WTC11 (cell line): Measurements from ENCODE around the gene SYTL2. TPM values are rescaled to one million over a fixed set of nuclear protein-coding genes. Genes with fewer than 3 reads are reported as not detected.

ENCODE experiments used
- ATAC-seq: fragments of 200-7000 bp; cut with Tn5 transposase; 2 replicates; pipeline ENCODE4 v1.10.0; 2021; ENCODE audit warnings: mild to moderate bottlenecking, moderate library complexity
- CTCF ChIA-PET: fragments of 300-600 bp; sonication (Branson Sonifier 250); formaldehyde crosslinking; loops from one replicate; lab custom pipeline; 2021; ENCODE audit warnings: antibody characterized with exemption; lab: Charles Lee
- POLR2A ChIA-PET: fragments of 350-600 bp; sonication (Branson Sonifier 250); formaldehyde crosslinking; loops from one replicate; lab custom pipeline; 2021; ENCODE audit warnings: antibody characterized with exemption; lab: Charles Lee
- DNase-seq: peaks from one replicate; pipeline ENCODE4 v3.0.0; 2021; ENCODE audit warnings: low spot score
- H3K27ac Mint-ChIP-seq: 2 replicates; pipeline ENCODE4 v1.8.0; 2021; ENCODE audit warnings: mixed read lengths
- H3K27me3 Mint-ChIP-seq: 2 replicates; pipeline ENCODE4 v1.8.0; 2021; ENCODE audit warnings: low read depth, mild to moderate bottlenecking, moderate library complexity, mixed read lengths
- H3K36me3 Mint-ChIP-seq: 2 replicates; pipeline ENCODE4 v1.8.0; 2021; ENCODE audit warnings: mixed read lengths
- H3K4me1 Mint-ChIP-seq: 2 replicates; pipeline ENCODE4 v1.8.0; 2022; ENCODE audit warnings: mixed read lengths
- H3K4me3 Mint-ChIP-seq: 2 replicates; pipeline ENCODE4 v1.8.0; 2021; ENCODE audit warnings: mild to moderate bottlenecking, moderate library complexity, mixed read lengths
- H3K9me3 Mint-ChIP-seq: 2 replicates; pipeline ENCODE4 v1.8.0; 2021; ENCODE audit warnings: mixed read lengths
- ATF1 ChIP-seq: sonication (generic); formaldehyde crosslinking; IDR thresholded peaks from 2 replicates; pipeline ENCODE4 v1.8.1; 2023; ENCODE audit warnings: mild to moderate bottlenecking, moderate library complexity, missing genetic modification reagents
- ESRRA ChIP-seq: sonication (generic); formaldehyde crosslinking; IDR thresholded peaks from 2 replicates; pipeline ENCODE4 v1.8.1; 2022; ENCODE audit warnings: mild to moderate bottlenecking, missing genetic modification reagents, borderline replicate concordance
- FOXP1 ChIP-seq: sonication (generic); formaldehyde crosslinking; IDR thresholded peaks from 2 replicates; pipeline ENCODE4 v1.8.0; 2022; ENCODE audit warnings: missing genetic modification reagents, mild to moderate bottlenecking, moderate library complexity, borderline replicate concordance
- IRF1 ChIP-seq: sonication (generic); formaldehyde crosslinking; IDR thresholded peaks from 2 replicates; pipeline ENCODE4 v1.8.0; 2023; ENCODE audit warnings: missing genetic modification reagents
- JAZF1 ChIP-seq: fragments of 250-450 bp; sonication (Bioruptor Pico); IDR thresholded peaks from 2 replicates; pipeline ENCODE4 v1.9.0; 2021; ENCODE audit warnings: moderate library complexity, mild to moderate bottlenecking, inconsistent platforms
- MLX ChIP-seq: sonication (generic); formaldehyde crosslinking; IDR thresholded peaks from 2 replicates; pipeline ENCODE4 v1.8.1; 2023; ENCODE audit warnings: mild to moderate bottlenecking, missing genetic modification reagents, moderate library complexity
- MYBL2 ChIP-seq: sonication (generic); formaldehyde crosslinking; IDR thresholded peaks from 2 replicates; pipeline ENCODE4 v1.8.1; 2023; ENCODE audit warnings: mild to moderate bottlenecking, moderate library complexity, missing genetic modification reagents
- NR2C2 ChIP-seq: sonication (generic); formaldehyde crosslinking; IDR thresholded peaks from 2 replicates; pipeline ENCODE4 v1.8.0; 2022; ENCODE audit warnings: mild to moderate bottlenecking, missing genetic modification reagents
- PRRX2 ChIP-seq: fragments of 250-450 bp; sonication (Bioruptor Pico); IDR thresholded peaks from 2 replicates; pipeline ENCODE4 v1.8.0; 2021; ENCODE audit warnings: mild to moderate bottlenecking
- SMAD3 ChIP-seq: sonication (generic); formaldehyde crosslinking; IDR thresholded peaks from 2 replicates; pipeline ENCODE4 v1.8.0; 2022; ENCODE audit warnings: missing genetic modification reagents, mild to moderate bottlenecking, borderline replicate concordance
- ZBTB43 ChIP-seq: sonication (generic); formaldehyde crosslinking; IDR thresholded peaks from 2 replicates; pipeline ENCODE4 v1.8.1; 2023; ENCODE audit warnings: mild to moderate bottlenecking, missing genetic modification reagents
- ZNF121 ChIP-seq: sonication (generic); formaldehyde crosslinking; IDR thresholded peaks from 2 replicates; pipeline ENCODE4 v1.8.0; 2023; ENCODE audit warnings: missing genetic modification reagents
- ZNF138 ChIP-seq: sonication (generic); formaldehyde crosslinking; conservative IDR thresholded peaks from 2 replicates; pipeline ENCODE4 v1.8.1; 2022; ENCODE audit warnings: mild to moderate bottlenecking, moderate library complexity, missing genetic modification reagents
- ZNF263 ChIP-seq: sonication (generic); formaldehyde crosslinking; IDR thresholded peaks from 2 replicates; pipeline ENCODE4 v1.8.1; 2022; ENCODE audit warnings: low read depth, mild to moderate bottlenecking, moderate library complexity, missing genetic modification reagents
- total RNA-seq: library from RNA; stranded (reverse); gene quantifications from 3 replicates; pipeline ENCODE4 v1.2.3, GENCODE V29; 2021
- TF ChIP-seq, protein P1 (sequence below): fragments of 250-450 bp; sonication (Bioruptor Pico); IDR thresholded peaks from 2 replicates; pipeline ENCODE4 v2.1.2; 2022; ENCODE audit warnings: mild to moderate bottlenecking, moderate library complexity
- TF ChIP-seq, protein P2 (sequence below): sonication (generic); formaldehyde crosslinking; IDR thresholded peaks from 2 replicates; pipeline ENCODE4 v1.8.1; 2023; ENCODE audit warnings: mild to moderate bottlenecking, missing genetic modification reagents, borderline replicate concordance

Gene SYTL2
- total RNA-seq, 1 experiment from 2014 or later, result 7.1 TPM

- POLR2A ChIA-PET, result interaction anchor here (0.5 kb wide), 1 partner anchor 1238 kb away, joined by 3 read pairs; no protein-coding TSS in a partner anchor
- Mint-ChIP-seq H3K4me3 (no peak overlapping the region), H3K9me3 (no peaks in the 10 kb centered on the region), H3K4me1 (peaks cover 11% of the 10 kb centered on the region), H3K27ac (no peak overlapping the region), H3K27me3 (peaks cover 18% of the 10 kb centered on the region), H3K36me3 (no peaks in the 10 kb centered on the region)
- ATAC-seq (no peak), DNase-seq (no peak)
- no peak for TF ChIP-seq ATF1 (CRISPR knock-in tag)
- CTCF ChIA-PET, result no interaction called here
Observed at GRCh38 chr11:85762226-85762625, 48.7 kb downstream of the SYTL2 start.

GRCh38 chr11:85759915-85760314 lies 51.0 kb downstream of the SYTL2 start:
- Mint-ChIP-seq H3K36me3 (no peaks in the 10 kb centered on the region), H3K27me3 (peaks cover 18% of the 10 kb centered on the region), H3K4me3 (no peak overlapping the region), H3K4me1 (peaks cover 15% of the 10 kb centered on the region), H3K9me3 (no peaks in the 10 kb centered on the region), H3K27ac (no peak overlapping the region)
- ATAC-seq (peak; percentile 77), DNase-seq (no peak)
- POLR2A ChIA-PET, result no interaction called here
- CTCF ChIA-PET, result no interaction called here
- TF ChIP-seq IRF1 (CRISPR knock-in tag) (no peak), PRRX2 (CRISPR knock-in tag) (no peak), ZNF138 (CRISPR knock-in tag) (no peak)

- TF ChIP-seq ZNF263 (CRISPR knock-in tag), result no peak
- TF ChIP-seq MYBL2 (CRISPR knock-in tag), result no peak
- TF ChIP-seq MLX (CRISPR knock-in tag), result no peak
- DNase-seq, result no peak
- ATAC-seq, result no peak
- Mint-ChIP-seq H3K27me3 (peaks cover 18% of the 10 kb centered on the region), H3K4me3 (no peak overlapping the region), H3K9me3 (no peaks in the 10 kb centered on the region), H3K4me1 (peaks cover 15% of the 10 kb centered on the region), H3K27ac (no peak overlapping the region), H3K36me3 (no peaks in the 10 kb centered on the region)
- CTCF ChIA-PET, result no interaction called here
- POLR2A ChIA-PET, result no interaction called here
Observed at GRCh38 chr11:85758480-85759039, 52.4 kb downstream of the SYTL2 start.

DNA sequence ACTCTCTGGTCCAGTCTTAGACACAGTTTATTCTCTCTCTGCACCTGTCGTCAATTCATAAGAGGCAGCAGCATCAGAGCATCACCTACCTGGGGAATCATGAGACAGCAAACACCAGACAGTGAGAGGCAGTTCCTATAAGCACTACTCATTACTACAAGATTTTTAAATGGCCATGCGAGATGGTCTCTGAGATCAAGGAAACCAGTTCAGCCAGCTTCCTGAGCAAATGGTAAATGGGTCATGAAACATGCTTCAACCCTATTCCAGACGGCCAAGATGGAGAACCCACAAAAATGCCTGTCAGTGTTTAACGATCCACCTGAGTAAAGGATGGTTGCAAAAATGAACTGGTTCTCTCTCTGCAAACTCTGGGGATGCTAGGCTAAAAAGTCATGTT lies 52.9 kb downstream of the SYTL2 start:
- Mint-ChIP-seq H3K4me1 (peaks cover 18% of the 10 kb centered on the region), H3K4me3 (no peak overlapping the region), H3K9me3 (no peaks in the 10 kb centered on the region), H3K36me3 (no peaks in the 10 kb centered on the region), H3K27ac (no peak overlapping the region), H3K27me3 (peaks cover 18% of the 10 kb centered on the region)
- DNase-seq, result no peak
- no peak for TF ChIP-seq FOXP1 (CRISPR knock-in tag)
- TF ChIP-seq ZBTB43, result no peak
- no peak for TF ChIP-seq NR2C2 (CRISPR knock-in tag)
- TF ChIP-seq, protein P1, sequence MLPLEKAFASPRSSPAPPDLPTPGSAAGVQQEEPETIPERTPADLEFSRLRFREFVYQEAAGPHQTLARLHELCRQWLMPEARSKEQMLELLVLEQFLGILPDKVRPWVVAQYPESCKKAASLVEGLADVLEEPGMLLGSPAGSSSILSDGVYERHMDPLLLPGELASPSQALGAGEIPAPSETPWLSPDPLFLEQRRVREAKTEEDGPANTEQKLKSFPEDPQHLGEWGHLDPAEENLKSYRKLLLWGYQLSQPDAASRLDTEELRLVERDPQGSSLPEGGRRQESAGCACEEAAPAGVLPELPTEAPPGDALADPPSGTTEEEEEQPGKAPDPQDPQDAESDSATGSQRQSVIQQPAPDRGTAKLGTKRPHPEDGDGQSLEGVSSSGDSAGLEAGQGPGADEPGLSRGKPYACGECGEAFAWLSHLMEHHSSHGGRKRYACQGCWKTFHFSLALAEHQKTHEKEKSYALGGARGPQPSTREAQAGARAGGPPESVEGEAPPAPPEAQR (CRISPR knock-in tag), result no peak
- no peak for TF ChIP-seq ZNF121 (CRISPR knock-in tag)
- TF ChIP-seq, protein P2, sequence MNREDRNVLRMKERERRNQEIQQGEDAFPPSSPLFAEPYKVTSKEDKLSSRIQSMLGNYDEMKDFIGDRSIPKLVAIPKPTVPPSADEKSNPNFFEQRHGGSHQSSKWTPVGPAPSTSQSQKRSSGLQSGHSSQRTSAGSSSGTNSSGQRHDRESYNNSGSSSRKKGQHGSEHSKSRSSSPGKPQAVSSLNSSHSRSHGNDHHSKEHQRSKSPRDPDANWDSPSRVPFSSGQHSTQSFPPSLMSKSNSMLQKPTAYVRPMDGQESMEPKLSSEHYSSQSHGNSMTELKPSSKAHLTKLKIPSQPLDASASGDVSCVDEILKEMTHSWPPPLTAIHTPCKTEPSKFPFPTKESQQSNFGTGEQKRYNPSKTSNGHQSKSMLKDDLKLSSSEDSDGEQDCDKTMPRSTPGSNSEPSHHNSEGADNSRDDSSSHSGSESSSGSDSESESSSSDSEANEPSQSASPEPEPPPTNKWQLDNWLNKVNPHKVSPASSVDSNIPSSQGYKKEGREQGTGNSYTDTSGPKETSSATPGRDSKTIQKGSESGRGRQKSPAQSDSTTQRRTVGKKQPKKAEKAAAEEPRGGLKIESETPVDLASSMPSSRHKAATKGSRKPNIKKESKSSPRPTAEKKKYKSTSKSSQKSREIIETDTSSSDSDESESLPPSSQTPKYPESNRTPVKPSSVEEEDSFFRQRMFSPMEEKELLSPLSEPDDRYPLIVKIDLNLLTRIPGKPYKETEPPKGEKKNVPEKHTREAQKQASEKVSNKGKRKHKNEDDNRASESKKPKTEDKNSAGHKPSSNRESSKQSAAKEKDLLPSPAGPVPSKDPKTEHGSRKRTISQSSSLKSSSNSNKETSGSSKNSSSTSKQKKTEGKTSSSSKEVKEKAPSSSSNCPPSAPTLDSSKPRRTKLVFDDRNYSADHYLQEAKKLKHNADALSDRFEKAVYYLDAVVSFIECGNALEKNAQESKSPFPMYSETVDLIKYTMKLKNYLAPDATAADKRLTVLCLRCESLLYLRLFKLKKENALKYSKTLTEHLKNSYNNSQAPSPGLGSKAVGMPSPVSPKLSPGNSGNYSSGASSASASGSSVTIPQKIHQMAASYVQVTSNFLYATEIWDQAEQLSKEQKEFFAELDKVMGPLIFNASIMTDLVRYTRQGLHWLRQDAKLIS (CRISPR knock-in tag), result no peak
- TF ChIP-seq JAZF1 (CRISPR knock-in tag), result no peak
- no peak for TF ChIP-seq ESRRA
- TF ChIP-seq SMAD3, result no peak
- no peak for ATAC-seq
- CTCF ChIA-PET, result no interaction called here
- POLR2A ChIA-PET, result no interaction called here
